Mononuclear cell (primary cell): ENCODE measurements around the gene MED8. TPM values are rescaled to one million over a fixed set of nuclear protein-coding genes. Genes with fewer than 3 reads are reported as not detected.
"Not testable (repeated sequence)": the region's sequence is repeated elsewhere in the genome, so short reads cannot be mapped to it uniquely, and the experiment has no call there.

ENCODE experiments used
- H3K27me3 ChIP-seq: 2 replicates; pipeline ENCODE4 v1.6.0; 2011; ENCODE audit warnings: low read length, control low read depth; ENCODE audit not compliant: insufficient read depth
- H3K4me1 ChIP-seq: 2 replicates; pipeline ENCODE4 v1.5.1; 2011; ENCODE audit warnings: mild to moderate bottlenecking, low read length, control low read depth; ENCODE audit not compliant: insufficient read depth
- H3K4me3 ChIP-seq: 2 replicates; pipeline ENCODE4 v1.5.1; 2011; ENCODE audit warnings: mild to moderate bottlenecking, low read length, moderate library complexity
- H3K9me3 ChIP-seq: 2 replicates; pipeline ENCODE4 v1.5.1; 2011; ENCODE audit warnings: low read depth, mild to moderate bottlenecking, control low read depth, low read length
- total RNA-seq: library from RNA; depleted of rRNA; stranded (reverse); fragments of >200 nt; gene quantifications from one replicate; pipeline ENCODE4 v1.2.3, GENCODE V29; 2012

MED8 gene
- total RNA-seq, 1 donor, result 21.6 TPM

DNA sequence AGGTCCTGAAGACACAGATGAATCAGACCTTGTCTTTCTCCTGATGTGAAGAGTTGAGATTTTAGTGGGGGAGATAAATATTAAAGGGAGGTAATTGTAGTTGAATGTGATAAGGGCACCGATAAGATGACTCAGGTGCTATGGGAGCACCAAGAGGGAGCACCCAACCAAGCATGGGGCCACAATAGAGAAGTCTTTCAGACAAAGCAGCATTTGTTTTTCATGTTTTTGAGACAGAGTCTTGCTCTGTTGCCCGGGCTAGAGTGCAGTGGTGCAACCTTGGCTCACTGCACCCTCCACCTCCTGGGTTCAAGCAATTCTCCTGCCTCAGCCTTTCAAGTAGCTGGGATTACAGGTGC lies 16.3 kb upstream of the MED8 start:
- H3K4me3 ChIP-seq, result no peak overlapping the region
- H3K27me3 ChIP-seq, result no peaks in the 10 kb centered on the region
- H3K9me3 ChIP-seq, result no peaks in the 10 kb centered on the region
- H3K4me1 ChIP-seq, result no peaks in the 10 kb centered on the region

DNA sequence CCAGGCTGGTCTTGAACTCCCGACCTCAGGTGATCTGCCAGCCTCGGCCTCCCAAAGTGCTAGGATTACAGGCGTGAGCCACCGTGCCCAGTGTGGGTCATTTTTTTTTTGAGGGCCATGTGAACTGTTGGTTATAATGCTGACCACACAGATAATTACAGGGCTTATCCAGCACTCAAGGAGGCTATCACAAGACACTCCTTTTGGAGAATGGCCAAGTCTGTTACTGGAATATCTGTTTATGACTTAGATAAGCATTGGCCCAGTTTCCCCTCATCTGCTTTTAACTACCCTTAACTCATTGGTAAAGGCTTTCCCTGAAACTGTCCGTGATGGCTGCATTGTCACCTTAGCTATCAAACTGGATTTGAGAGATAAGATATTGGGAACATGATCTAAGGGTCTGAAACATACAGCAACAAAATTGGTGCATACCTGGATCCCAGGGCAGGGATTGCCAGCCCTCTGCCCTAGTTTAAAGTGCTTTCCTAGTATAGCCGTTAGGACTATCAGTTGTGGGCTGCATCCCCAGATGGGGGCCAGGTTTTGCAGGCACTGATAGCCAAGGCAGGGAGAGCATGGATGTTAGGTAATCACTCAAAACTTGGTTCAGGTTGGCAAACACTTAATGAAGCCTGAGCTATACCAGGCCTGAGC lies 15.7 kb upstream of the MED8 start:
- H3K27me3 ChIP-seq, result no peaks in the 10 kb centered on the region
- H3K4me1 ChIP-seq, result no peaks in the 10 kb centered on the region
- H3K4me3 ChIP-seq, result no peak overlapping the region
- H3K9me3 ChIP-seq, result no peaks in the 10 kb centered on the region

DNA sequence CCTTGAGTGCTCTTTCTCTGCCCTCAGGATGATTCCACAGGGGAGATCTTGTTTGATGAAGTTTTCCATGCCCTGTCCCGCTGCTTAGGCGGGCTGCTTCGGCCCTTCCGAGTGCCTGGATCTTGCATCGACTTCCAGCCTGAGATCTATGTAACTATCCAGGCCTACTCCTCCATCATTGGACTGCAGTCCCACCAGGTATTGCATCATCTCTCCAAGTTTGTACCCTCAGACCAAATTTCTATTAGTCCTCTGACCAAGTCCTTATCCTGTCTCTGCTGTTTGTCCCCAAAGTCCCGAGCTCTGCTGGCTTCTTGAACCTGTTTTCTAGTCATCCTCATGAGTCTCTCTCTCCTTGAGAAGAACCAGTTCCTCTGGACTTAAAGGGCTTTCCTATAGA lies 14.8 kb upstream of the MED8 start:
- no peaks in the 10 kb centered on the region for H3K4me1 ChIP-seq

DNA sequence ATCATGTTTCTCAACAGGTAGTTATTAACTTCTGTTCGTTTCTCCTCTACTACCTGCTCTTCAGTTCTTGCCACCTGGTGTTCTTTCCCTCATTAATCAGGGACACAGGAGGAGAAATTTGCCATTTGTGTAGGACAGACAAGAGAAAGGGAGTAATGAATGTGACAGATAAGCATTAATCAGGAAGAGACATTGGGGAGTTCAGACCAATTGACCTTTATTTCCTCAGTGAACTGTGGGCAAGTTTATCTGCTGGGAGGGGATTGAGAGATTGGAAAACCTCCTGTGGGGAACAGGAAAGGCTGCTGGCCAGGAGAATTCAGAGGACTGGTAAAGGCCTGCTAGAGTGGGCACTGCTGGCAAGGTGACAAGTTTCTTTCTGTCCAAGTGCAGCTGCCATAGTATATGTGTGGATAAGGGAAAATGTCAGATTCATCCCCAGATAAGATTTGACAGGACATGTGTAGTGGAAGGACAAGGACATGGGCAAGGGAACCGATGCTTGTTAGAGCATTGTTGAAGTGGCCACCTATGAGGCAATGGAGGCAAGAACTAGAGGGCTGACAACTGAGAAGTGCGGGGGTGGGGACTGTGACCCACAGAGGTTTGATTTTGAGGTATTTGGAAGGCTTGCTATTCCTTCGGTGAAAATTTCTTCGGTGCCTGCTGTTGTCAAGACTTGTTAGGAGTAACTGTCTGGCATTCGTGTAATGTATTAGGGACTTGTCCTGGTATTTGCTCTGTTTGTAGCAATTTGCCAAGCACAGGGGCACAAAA lies 12.7 kb upstream of the MED8 start:
- Histone ChIP-seq H3K27me3 (no peaks in the 10 kb centered on the region), H3K4me3 (no peak overlapping the region)

More for the DNA sequence above, 14.8 kb upstream of the MED8 start:
- H3K9me3 ChIP-seq, result no peaks in the 10 kb centered on the region
- no peak overlapping the region for H3K4me3 ChIP-seq
- no peaks in the 10 kb centered on the region for H3K27me3 ChIP-seq

DNA sequence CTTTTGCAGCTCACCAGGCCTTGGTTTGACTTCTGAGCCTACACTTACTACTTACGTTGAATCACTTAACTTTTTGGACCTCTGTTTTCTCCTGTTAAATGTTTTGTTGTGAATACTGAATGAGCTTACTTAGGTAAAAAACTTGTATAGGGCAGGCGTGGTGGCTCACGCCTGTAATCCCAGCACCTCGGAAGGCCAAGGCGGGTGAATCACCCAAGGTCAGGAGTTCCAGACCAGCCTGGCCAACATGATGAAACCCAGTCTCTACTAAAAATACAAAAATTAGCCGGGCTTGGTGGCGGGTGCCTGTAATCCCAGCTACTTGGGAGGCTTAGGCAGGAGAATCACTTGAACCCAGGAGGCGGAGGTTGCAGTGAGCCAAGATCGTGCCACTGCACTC lies 10.8 kb upstream of the MED8 start:
- not testable (repeated sequence) for H3K4me1 ChIP-seq, H3K4me3 ChIP-seq, H3K27me3 ChIP-seq, H3K9me3 ChIP-seq

More for the DNA sequence above, 12.7 kb upstream of the MED8 start:
- no peaks in the 10 kb centered on the region for H3K4me1 ChIP-seq
- H3K9me3 ChIP-seq, result no peaks in the 10 kb centered on the region

- H3K9me3 ChIP-seq, result no peaks in the 10 kb centered on the region
- no peak overlapping the region for H3K4me3 ChIP-seq
- H3K4me1 ChIP-seq, result no peaks in the 10 kb centered on the region
- H3K27me3 ChIP-seq, result no peaks in the 10 kb centered on the region
Observed at GRCh38 chr1:43398227-43398626, 8.6 kb upstream of the MED8 start.

DNA sequence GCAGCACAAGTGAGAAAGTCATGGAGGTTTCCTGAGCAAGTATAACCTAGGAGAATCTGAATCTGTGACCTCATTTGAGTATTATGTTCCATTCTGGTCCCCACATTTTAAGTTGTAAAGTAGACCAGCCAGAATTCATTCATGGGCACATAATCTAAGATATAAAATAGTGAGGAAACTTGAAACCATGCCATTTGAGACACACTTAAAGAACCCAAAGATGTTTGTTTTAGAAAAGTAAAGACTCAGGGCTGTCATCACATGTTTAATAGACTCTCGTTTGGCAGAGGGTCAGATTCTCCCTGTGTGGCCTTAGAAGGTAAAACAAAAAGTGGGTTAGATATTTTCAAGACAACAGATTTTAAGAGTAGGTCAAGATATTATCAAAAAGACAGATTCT lies 6.5 kb upstream of the MED8 start:
- H3K27me3 ChIP-seq, result no peaks in the 10 kb centered on the region
- H3K9me3 ChIP-seq, result no peaks in the 10 kb centered on the region
- H3K4me3 ChIP-seq, result no peak overlapping the region
- H3K4me1 ChIP-seq, result peaks cover 1% of the 10 kb centered on the region

- Histone ChIP-seq H3K27me3 (no peaks in the 10 kb centered on the region), H3K9me3 (no peaks in the 10 kb centered on the region), H3K4me1 (peaks cover 7% of the 10 kb centered on the region), H3K4me3 (no peak overlapping the region)
Observed at GRCh38 chr1:43395523-43395922, 5.9 kb upstream of the MED8 start.

DNA sequence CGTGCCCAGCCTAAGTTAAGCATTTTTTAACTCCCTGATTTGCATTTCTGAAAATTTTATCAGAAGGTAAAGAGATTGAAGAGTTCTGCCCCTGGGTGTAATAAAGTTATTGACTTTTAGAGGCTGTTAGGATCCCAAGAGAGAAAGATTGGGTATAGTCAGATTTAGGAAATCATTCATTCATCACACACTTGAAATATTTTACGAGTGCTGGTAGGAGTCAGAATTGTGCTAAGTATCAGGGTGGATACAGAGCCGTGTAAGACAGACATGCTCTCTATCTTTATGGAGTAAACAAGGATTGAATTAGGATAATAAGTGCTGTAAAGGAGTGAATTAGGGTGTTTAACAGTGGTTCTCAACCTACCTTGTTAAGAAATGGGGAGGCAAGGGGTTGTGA lies 3.1 kb upstream of the MED8 start:
- no peaks in the 10 kb centered on the region for H3K27me3 ChIP-seq
- H3K4me1 ChIP-seq, result peaks cover 28% of the 10 kb centered on the region
- no peak overlapping the region for H3K4me3 ChIP-seq
- H3K9me3 ChIP-seq, result no peaks in the 10 kb centered on the region

- H3K4me3 ChIP-seq, result no peak overlapping the region
- no peaks in the 10 kb centered on the region for H3K27me3 ChIP-seq
- no peaks in the 10 kb centered on the region for H3K9me3 ChIP-seq
Observed at GRCh38 chr1:43388613-43389012, 987 bp downstream of the MED8 start.

GRCh38 chr1:43387976-43388599 lies 1.5 kb downstream of the MED8 start:
- no peak overlapping the region for H3K4me3 ChIP-seq
- H3K9me3 ChIP-seq, result no peaks in the 10 kb centered on the region
- peaks cover 32% of the 10 kb centered on the region for H3K4me1 ChIP-seq
- no peaks in the 10 kb centered on the region for H3K27me3 ChIP-seq

More at GRCh38 chr1:43388613-43389012, 987 bp downstream of the MED8 start:
- H3K4me1 ChIP-seq, result peaks cover 32% of the 10 kb centered on the region

DNA sequence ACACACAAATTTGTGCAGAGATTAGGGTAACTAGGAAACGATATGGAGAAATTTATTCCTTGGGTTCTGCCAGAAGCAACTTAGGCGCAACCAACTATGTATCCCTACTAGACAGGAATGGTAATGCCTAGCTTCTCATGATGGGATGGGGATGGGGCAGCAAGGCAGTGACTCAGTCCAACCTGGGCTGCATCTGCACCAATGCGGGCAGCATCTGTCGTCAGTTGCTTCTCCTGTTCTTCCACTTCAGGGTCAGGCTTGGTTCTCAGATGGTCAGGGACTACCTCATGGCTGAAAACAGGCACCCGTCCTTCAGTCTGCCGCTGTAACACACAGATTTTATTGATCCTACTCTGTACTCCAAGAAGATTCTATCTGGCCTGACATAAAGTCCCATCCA lies 2.9 kb downstream of the MED8 start:
- no peak overlapping the region for H3K4me3 ChIP-seq
- peaks cover 45% of the 10 kb centered on the region for H3K4me1 ChIP-seq
- no peaks in the 10 kb centered on the region for H3K27me3 ChIP-seq
- H3K9me3 ChIP-seq, result no peaks in the 10 kb centered on the region

- peaks cover 34% of the 10 kb centered on the region for H3K4me1 ChIP-seq
- no peaks in the 10 kb centered on the region for H3K9me3 ChIP-seq
- no peak overlapping the region for H3K4me3 ChIP-seq
- no peaks in the 10 kb centered on the region for H3K27me3 ChIP-seq
Observed at GRCh38 chr1:43383449-43383848, 6.2 kb downstream of the MED8 start.

DNA sequence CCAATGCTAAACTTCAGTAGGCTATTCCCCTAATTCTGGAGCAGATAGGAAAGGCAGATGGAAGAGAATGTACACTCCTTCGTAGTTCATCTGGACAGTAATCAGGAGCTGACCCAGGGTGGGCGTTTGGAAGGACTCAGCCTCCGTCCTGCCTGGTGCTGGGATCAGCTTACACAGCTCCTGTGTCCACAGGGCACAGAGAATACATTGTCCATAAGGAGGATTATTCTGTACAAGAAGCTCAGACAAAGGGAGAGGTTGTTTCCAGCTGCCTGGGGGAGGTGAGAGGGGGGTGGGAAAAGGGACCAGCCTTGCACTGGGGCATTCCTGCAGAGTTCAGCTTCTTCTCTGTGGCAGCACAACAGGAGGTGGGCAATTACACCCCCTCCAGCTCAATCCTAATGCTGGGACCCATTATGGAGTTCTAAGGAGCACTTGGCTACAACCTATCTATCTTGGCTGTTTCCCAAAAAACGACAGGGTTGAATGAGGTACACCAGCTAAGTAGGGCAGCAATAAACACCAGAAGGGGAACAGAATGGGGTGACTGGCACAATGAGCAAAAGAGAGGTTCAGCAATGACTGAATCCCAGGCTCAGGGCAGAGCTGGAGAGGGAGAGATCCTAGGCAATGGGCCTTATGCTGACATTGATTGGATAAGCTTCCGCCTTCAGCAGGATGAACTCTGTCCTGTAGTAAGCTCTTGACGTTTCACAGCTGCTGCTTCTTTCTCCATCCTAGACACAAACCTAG lies 7.4 kb downstream of the MED8 start:
- Histone ChIP-seq H3K9me3 (no peaks in the 10 kb centered on the region), H3K4me1 (peaks cover 23% of the 10 kb centered on the region), H3K4me3 (no peak overlapping the region), H3K27me3 (no peaks in the 10 kb centered on the region)

GRCh38 chr1:43381612-43382011 lies 8.0 kb downstream of the MED8 start:
- H3K27me3 ChIP-seq, result no peaks in the 10 kb centered on the region
- no peaks in the 10 kb centered on the region for H3K9me3 ChIP-seq
- peaks cover 23% of the 10 kb centered on the region for H3K4me1 ChIP-seq
- H3K4me3 ChIP-seq, result no peak overlapping the region
